T47D (cell line): ENCODE data around the gene OR2J2.
"Not testable (repeated sequence)": the region's sequence is repeated elsewhere in the genome, so short reads cannot be mapped to it uniquely, and the experiment has no call there.

Experiments
- DNase-seq, 2 experiments: peaks; one replicate each; pipeline versions ENCODE4 v3.0.0 to v3.0.0-alpha.2; 2011 to 2012; ENCODE audit warnings: low read depth in 1 of 2, low spot score in 1 of 2
- JUND ChIP-seq: IDR thresholded peaks from 2 replicates; pipeline ENCODE4 v1.6.1; 2012; ENCODE audit warnings: low read depth
- in situ Hi-C: cut with HindIII; loops from 2 replicates; pipeline ENCODE4 v1.10.0; 2016; ENCODE audit warnings: low sequenced_read_pairs, low pct_unique_long_range_greater_than_20kb

The OR2J2 gene

DNA sequence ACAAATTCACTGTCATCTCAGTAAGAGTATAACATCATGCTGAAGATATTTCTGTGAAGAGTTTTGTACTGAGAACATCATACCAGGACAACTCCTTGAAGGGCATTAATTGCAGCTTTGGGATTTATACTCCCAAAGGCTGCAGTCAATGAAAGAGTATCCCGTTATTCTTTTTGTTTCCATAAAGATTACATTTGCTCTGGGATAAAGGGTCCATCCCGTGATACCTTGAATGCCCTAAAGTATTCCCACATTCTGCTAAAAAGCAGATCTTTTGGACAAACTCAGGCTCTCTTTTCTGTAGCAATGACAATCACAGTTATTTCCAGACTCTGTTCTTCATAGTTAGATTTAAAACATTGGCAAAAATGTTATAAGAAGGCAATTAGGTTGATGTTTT lies at the start of gene OR2J2:
OR2J2 (plus strand) TSS at position 301 of the 400 bp plus-strand sequence. CDS start 2,729 bp downstream, outside the sequence.
- DNase-seq, in situ Hi-C loops: not testable (repeated sequence)

DNA sequence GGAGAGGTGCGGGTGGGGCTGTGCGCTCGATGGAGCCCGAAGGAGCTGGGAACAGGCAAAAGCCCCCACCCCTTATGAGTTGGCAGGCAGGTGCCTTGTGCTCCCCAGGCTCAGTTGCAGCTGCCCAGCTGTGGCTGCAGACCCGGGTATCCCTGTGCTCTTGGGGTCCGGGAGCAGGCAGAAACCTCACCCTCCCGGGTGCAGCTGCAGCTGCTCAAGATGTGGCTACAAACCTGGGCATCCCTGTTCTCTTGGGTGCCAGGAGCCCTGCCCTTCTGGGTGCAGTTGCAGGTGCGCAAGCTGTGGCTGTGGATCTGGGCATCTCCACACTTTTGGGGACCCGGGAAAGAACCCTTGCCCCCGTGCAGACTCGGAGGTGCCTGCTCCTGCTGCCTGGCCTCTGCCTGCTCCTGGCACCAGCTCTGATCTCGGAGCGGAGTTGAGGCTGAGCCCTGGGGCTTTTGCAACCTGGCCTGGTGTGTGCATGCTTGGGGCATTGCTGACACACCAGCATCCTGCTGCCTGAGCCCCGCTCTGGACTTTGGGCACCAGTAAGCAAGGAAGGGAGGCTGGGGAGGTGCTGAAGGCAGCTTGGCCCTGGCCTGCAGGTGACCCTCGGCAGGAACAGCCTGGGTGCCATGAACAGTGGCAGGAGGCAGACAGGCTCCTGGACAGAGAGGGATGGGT lies 41.2 kb upstream of the OR2J2 start:
- no peak for TF ChIP-seq JUND
- no peak for DNase-seq
- in situ Hi-C loops, result no loop called here

- TF ChIP-seq JUND, result no peak
- DNase-seq, result no peak
- in situ Hi-C loops, result no loop called here
These were observed 40.1 kb upstream of the OR2J2 start for GRCh38 chr6:29130644-29131043.

DNA sequence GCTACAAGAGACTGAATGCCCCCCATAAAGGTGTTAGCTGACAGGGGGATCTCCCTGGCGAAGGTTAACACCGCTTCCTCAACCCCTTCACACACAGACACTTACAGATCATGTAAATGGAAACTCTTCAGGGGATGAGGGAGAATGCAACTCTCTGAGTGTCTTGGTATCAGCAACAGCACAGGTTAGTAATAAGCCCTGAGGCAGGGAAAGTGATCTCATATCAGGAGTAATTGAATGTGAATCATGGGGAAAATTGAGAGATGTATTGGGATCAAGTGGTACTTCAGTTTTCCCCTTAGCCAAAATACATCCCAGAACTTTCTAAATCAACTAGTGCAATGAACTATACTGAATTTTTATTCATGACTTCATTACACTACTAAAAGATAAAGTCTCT lies 39.0 kb upstream of the OR2J2 start:
- no peak for TF ChIP-seq JUND
- in situ Hi-C loops, result no loop called here
- no peak for DNase-seq

DNA sequence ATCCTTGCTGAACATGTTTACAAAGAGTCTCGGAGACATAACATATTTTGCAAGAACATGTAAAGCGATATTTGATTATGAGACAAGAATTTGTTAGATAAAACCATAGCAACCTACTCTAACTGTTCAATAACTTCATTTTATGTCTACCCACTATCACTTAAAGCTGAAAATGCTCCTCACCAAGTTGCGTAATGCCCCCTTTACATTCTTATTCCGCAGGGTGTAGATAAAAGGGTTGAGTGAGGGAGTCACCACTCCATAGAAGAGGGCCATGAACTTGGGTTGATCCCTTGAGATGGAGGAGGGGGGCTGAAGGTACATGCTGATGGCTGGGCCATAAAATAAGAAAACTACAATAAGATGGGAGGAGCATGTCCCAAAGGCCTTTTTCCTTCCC lies 33.0 kb upstream of the OR2J2 start:
- in situ Hi-C loops, result no loop called here
- TF ChIP-seq JUND, result no peak
- DNase-seq, result no peak

DNA sequence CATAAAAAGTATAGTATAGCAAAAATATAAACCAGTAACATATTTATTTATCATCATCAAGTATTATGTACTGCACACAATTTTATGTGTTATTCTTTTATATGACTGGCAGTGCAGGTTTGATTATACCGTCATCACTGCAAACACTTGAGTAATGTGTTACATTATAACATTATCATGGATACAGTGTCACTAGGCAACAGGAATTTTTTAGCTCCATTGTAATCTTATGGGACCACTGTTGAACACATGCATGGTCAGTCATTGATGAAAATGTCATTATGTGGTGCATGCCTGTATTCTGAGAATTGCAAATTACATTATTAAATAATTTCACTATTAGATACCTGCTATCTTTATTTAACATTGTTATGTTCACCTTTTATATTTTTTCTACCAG lies 29.1 kb upstream of the OR2J2 start:
- no peak for TF ChIP-seq JUND
- DNase-seq, result no peak
- in situ Hi-C loops, result no loop called here

GRCh38 chr6:29142309-29142708 lies 28.4 kb upstream of the OR2J2 start:
- in situ Hi-C loops, result no loop called here
- no peak for DNase-seq
- TF ChIP-seq JUND, result no peak

DNA sequence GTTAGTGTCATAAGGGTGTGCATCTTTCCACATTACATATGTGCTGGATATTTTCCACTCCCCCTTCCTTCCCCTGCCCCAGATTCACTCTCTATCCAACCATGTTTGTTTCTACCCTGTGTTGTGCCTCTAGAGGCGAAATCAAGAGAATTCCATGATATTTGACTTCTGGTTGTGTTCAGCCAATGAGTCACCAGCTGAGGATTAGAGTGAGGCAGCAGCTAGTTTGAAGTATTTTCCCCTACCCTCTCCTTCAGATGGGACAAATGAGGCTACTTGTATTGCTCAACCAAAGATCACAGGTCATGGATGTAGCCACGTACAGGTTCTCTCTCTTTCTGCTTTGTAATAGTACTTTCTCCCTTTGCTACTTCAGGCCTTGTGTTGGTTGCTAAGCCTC lies 24.5 kb upstream of the OR2J2 start:
- TF ChIP-seq JUND, result no peak
- in situ Hi-C loops, result no loop called here
- no peak for DNase-seq

- in situ Hi-C loops, result no loop called here
- no peak for DNase-seq
- TF ChIP-seq JUND, result no peak
These were observed 23.6 kb upstream of the OR2J2 start for GRCh38 chr6:29147074-29147473.

DNA sequence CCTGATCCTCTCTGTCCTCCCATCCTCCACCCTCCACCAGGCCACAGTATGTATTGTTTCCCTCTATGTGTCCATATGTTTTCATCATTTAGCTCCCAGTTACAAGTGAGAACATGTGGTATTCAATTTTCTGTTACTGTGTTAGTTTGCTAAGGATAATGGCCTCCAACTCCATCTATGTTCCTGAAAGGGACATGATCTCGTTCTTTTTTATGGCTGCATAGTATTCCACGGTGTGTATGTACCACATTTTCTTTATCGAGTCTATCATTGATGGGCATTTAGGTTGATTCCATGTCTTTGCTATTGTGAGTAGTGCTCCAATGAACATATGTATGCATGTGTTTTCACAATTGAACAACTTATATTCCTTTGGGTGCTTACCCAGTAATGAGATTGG lies 21.3 kb upstream of the OR2J2 start:
- DNase-seq, in situ Hi-C loops: not testable (repeated sequence)

GRCh38 chr6:29153083-29153482 lies 17.6 kb upstream of the OR2J2 start:
- no peak for TF ChIP-seq JUND
- no peak for DNase-seq
- in situ Hi-C loops, result no loop called here

- DNase-seq, in situ Hi-C loops: not testable (repeated sequence)
These were observed 15.5 kb upstream of the OR2J2 start for GRCh38 chr6:29155182-29155581.

- in situ Hi-C loops, DNase-seq: not testable (repeated sequence)
These were observed 10.8 kb upstream of the OR2J2 start for GRCh38 chr6:29159922-29160321.

- in situ Hi-C loops, DNase-seq: not testable (repeated sequence)
These were observed 5.1 kb upstream of the OR2J2 start for GRCh38 chr6:29165571-29165970.
